Stimulated activated CD8-positive, alpha-beta memory T cell treated with anti-CD3 and anti-CD28 coated beads, Interleukin-7, amount 100 ng/mL, for 48 hours (primary cell): ENCODE data around the gene CHAD.

Experiments used
- DNase-seq, 2 donors: peaks; one replicate each; pipeline ENCODE4 v3.0.0-alpha.2; 2020; ENCODE audit warnings: low read depth in 1 of 2; ENCODE audit errors: extremely low read depth in 1 of 2

CHAD gene

DNA sequence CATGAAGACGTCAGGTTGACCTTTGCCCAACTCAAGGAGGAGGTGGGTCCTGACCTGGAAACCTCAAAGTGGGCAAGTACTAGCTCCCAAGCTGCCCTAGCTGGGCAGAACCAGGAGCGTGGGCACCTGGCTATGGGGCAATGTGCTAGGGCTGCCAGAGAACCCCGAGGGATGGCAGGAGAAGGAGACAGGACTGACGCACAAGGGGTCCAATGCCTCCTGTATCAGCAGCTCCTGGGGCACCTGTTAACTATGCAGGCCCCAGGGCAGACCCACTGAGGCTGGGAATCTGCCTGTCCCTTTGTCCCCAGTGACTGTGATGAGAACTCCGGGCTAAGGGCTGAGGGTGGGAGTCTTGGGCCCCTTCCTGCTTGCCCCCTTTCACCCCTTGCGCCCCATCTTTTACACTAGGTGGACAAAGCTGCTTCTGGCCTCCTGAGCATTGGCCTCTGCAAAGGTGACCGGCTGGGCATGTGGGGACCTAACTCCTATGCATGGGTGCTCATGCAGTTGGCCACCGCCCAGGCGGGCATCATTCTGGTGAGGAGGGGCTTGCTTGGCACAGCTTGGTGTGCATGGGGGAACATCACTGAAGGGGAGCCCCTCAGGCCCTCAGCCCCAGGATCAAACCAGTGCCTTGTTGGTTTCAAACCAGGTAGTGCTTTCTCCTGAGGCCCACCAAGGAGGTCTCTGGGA, 7.7 kb downstream of the CHAD start:
- no peak for DNase-seq

DNA sequence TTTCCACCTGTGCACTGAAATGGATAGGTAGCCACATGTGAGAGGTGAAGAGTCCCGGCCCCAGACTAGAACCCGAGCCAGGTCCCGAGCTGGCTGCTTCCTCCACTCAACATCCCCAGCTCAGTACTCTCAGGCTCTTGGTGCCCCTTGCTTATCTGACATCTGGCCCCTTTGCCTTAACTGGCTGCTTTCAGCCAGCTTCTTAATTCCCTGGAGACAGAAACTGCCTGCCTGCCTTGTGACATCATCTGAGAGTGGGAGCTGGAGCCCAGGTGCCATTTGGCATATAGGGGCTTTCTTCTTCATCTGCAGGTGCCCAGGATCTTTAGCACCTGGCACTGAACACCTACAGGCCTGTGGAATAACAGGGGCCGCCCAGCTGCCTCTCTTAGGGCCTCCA, 8.9 kb downstream of the CHAD start:
- no peak for DNase-seq

DNA sequence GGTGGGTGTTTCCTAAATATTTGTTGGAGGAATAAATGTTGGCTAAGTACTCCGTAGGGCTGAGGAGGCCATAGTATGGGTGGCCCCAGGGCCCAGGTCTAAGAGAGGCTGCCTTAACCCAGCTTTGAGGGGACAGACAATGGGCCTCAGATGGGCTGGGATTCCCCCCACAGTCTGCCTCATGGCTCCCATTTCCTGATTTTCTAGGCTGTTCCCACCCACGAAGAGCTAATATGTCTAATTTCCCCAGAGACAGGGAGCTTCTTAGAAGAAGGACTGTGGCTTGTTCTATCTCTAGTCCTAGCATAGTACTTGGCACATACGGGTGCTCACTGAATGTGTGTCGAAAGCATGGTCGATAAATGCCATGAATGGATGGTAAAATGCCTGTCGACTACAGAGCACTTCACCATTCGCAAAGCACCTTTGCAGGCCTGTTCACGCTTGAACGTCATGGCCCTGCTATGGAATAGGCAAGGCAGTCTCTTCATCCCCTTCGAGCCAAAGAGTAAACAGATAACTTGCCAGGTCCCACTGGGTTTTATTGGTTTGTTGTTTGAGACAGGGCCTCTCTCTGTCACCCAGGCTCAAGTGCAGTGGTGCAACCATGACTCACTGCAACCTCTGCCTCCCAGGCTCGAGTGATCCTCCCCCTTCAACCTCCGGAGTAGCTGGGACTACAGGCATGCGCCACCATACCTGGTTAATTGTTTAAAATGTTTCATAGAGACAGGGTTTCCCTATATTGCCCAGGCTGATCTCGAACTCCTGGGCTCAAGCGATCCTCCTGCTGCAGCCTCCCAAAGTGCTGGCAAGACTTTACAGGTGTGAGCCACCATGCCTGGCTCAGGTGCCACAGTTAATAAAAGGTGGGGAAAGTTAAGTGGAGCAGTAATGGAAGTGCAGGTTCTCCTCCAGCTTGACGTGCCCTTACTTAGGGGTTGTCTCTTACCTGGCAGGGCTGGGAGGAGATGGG, 9.7 kb downstream of the CHAD start:
- no peak for DNase-seq

DNA sequence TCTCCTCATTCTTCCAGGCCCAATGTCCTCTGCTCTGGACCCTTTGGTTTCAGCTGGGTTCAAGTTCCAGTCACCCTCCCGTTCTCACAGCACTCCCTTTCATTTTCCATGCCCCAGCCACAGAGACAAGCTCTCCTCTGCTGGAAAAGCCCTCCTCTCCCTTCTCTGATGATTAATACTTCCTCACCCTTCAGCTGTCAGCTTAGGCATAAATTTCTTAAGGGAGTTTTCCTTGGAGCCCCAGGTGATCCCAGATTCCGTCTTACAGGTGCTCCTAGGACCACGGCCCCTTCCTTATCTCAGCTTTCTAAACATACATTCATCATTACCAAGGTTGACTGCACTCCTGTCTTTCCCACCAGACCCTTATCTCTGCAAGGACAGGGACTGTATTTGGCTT, 10.4 kb downstream of the CHAD start:
- DNase-seq: no peak

DNA sequence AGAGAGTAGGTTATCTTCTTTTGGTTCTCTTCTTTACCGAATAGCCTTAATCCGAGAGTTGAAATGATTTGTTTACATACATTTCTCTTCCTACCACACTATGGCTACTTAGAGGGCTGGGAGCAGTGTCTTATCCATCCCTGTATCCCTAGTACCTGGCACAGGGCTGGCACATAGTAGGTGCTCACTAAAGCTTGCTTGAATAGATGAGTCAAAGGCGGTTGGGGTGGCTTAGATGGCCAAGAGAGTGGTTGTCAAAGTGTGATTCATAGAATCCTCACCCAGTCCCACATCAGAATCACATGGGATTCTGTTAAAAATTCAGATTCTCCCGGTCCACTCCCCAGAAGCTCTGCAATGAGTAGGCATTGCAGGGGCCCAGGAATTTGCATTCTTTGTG, 11.1 kb downstream of the CHAD start:
- DNase-seq: no peak

DNA sequence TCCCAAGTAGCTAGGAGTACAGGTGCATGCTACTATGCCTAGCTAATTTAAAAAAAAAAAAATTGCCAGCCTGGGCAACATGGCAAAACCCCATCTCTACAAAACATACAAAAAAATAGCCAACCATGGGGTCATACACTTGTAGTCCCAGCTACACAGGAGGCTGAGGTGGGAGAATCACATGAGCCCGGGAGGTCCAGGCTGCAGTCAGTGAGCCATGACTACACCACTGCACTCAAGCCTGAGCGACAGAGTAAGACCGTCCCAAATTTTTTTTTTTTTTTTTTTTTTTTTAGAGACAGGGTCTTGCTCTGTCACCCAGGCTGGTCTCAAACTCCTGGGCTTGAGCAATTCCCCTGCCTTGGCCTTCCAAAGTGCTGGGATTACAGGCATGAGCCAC, 14.8 kb downstream of the CHAD start:
- DNase-seq: no peak

DNA sequence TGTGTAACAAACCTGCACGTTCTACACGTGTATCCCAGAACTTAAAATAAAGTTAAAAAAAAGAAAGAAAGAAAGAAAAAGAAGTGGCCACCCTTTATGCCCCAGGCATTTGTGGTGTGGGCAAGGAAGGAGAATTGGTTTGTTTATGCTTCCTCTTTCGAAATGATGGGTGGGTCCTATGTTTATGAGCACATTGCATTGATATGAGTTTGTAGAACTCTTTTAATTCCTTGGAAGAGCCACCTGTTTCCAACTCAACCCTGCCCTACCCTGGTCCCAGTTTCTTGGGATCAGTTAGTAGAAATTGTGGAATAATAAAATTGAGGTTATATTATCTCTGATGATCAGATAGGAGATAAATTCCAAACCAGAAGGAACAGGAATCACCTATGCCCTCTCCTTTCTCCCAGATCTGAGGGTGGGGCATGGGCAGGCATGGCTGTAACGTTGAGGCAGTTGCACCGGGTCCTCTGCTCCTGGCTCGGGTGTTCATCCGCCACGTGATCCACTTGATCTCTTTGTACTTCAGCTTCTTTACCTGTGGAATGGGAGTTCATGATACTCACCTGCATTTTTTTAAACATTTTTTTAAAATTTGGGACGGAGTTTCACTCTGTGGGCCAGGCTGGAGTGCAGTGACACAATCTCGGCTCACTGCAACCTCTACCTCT, 15.9 kb downstream of the CHAD start:
- DNase-seq: no peak

DNA sequence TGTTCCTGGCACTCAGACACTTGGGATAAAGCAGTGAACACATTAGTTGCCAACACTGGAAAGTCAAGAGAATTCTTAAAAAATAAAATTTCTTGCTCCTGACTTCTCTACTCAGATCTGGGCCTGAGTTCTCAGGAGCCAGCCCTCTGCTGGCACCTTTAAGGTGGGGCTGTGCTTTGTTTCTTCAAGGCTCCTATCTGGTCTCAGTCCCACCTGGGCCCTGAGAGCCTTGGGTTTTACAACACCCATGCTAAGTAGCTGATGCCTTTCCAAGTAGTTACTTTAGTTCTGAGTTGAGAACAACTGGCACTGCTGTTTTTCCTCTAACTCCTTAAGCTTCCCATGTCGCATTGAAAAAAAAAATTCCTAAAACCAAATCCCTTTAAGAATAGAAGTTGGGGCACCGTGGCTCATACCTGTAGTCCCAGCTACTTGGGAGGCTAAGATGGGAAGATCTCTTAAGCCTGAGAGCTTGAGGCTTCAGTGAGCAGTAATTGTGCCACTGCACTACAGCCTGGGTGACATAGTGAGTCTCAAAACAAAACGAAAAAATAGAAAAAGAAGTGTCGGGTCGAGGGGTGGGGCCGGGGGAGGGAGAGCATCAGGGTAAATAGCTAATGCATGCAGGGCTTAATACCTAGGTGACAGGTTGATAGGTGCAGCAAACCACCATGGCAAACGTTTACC, 16.6 kb downstream of the CHAD start:
- DNase-seq: no peak

DNA sequence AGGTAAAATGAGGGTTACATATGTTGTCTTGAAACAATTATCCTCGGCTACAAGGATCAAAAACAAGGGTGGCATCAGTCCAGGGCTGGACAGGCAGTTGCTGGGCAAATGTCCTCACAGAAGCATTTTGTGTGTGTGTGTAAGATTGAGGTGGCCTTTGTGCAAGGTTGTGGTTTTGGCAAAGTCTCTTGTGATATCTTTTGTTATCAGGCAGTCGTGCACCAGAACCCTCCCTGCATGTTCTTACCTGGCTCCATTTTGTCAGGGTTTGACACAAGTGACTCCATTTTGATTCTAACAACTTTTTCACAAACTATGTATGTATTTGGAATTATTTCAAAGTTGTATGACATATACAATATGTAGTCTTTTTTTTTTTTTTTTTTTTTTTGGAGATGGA, 20.0 kb downstream of the CHAD start:
- no peak for DNase-seq

DNA sequence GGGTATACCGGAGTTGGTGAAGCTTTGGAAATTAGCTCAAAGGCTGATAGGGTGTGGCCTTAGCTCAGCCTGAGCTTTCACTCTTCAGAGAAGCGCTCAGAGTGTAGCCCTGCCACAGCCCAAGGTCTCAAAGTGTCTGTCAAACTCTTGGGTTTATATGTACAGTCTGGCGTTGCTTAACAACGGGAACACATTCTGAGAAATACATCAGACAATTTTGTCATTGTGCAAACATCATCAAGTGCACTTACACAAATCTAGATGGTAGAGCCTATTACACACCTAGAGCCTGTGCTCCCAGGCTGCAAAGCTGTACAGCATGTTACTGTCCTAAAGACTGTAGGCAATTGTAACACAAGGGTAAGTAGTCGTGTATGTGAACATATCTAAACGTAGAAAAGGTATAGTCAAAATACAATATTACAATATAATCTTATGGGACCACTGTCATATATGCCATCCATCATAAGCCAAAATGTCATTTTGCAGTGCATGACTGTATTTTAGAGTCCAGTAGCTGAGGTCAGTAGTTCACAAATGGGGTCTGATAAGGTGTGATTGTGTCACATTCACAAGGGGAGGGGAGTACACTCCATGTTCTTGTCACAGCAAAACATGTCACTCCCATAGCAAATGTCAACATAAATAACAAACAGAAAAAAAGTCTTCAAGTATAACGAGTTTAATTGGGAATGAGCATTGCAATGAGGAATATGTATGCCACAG, 20.6 kb downstream of the CHAD start:
- DNase-seq: no peak

DNA sequence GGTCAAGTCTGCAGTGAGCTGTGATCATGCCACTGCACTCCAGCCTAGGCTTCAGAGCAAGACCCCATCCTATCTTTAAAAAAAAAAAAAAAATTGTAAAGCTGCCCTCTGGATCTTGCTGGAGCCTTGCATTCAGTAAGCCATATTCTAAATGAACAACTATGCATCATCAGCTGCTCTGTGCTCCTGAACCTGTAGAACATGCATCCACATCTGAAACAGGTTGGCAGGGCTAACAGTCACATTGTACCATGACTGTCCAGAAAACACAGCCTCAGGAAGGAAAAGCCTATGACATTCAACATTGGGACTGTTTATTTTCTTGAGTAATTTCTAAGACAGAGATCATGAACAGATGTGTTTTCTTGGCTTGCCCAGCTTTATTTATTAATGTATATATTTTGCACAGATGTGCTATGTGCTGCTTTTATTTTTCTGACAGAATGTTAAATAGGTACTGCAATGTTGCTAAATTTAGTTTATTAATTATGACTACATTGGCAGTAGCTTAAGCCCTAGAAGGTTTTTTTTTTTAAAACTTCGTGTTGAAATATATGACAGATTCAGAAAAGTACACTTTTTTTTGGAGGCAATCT, 22.9 kb downstream of the CHAD start:
- DNase-seq: no peak

DNA sequence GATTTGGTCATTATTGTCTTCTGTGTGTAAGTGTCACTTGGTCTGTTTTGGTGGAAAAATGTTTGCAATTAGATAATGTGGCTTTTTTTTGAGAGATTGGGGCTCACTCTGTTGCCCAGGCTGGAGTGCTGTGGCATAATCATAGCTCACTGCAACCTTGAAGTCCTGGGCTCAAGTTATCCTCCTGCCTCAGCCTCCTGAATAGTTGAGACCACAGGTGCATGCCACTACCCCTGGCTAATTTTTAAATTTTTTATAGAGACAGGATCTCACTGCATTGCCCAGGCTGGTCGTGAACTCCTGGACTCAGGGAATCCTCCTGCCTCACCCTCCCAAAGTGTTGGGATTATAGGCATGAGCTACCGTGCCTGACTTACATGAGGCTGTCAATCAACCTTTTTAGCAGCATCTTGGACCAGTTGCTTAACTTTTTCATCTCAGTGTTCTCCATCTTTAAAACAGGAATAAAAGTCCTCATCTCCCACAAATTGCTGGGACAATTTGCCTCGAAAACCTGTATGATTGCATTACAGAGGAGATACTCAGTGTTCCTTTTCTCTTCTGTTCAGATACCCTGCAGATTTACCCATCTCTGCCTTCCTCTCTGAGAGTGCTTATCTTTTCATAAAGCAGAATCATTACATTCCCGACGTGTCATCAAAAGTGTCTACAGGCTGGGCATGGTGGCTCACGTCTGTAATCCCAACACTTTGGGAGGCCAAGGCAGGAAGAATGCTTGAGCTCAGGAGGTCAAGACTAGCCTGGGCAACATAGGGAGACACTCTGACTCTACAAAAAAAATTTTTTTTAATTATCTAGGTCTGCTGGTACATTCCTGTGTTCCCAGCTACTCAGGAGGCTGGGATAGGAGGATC, 23.6 kb downstream of the CHAD start:
- no peak for DNase-seq

DNA sequence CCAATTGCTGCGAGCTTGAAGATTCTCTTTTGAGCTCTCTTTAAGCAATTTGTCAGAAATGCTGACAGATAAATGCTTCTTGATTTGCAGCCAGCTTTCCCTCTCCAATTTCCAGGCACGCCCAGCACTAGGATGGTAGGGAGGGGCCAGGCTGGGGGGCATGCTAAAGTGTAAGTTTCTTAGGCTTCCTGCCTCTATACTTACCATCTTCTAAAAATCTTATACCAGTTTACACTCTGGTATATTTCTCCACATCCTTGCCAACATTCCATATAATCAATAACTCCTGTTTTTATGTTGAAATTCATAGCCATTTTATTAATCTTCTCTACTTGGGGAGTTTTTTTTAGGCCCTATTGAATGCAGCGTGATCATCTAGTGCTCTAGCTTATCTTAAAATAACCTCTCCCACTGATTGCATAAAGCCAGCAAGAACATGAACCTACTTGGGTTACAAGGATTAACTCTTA, 25.1 kb downstream of the CHAD start:
- DNase-seq: no peak

DNA sequence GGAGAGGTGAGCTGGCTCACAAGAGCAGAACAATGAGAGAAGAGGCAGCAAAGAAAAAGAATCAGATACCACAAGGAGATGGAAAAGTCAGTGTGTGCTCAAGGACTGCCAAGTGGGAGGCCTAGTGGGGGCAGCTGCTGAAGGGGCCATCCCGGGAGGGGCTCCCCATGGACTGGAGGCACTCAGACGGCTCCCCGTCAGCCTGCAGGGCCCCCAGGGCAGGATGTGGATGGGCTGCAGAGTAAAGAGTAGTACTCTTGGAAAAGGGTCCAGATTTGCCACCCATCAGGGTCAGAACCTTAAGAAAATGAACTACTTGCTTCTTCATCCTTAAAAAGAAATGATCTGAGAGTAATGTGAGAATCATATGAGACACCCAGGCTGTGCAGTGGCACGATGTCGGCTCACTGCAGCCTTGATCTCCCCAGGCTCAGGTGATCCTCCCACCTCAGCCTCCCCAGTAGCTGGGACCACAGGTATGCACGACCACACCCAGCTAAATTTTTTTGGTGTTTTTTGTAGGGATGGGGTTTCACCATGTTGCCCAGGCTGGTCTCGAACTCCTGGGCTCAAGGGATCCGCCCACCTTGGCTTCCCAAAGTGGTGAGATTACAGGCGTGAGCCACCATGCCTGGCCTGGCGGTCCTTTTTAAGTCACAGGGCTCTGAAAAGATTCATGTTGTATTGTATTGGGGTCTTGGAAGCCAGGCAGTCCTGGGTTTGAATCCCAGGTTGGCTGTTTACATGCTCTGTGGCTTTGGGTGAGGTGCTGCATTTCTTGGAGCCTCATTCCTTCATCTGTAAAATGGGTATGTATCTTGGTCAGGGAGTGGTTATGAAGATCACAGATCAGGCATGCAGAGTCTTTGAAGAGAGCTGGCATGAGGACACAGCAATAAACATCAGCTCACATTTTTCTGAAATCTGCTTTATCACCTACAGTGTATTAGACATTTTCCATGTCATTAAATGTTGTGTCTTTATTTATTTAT, 27.5 kb downstream of the CHAD start:
- DNase-seq: no peak

DNA sequence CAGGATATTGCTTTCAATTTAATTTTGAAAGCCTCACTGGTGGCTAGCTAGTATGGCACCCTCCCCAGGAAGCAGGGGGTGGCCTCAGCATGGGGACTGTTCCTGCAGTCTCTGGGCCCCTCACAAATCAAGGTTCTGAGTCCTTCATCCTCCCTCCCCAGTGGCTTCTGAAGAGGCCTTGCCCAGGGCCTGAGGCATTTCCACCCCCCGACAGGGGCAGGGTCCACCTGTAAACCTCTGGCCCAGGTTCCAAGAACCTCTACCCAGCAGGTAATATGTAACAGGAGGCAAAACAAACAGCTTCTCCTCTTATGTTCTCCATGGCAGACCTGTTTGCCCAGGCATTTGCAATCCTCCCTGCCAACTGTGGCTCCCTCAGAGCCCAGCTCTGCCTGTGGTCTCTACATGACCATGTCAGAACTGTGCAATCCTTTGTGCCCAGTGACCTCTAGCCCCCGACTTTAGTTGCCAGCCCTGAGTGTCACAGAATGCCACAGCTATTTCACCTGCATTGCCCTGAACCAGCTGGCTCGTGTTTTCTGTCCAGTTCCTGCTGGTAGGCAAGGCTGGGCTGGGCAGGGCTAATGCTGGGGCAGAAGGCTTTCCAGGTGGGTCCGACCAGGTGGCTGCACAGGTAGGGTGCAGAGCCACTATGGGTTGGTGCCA, 28.4 kb downstream of the CHAD start:
- DNase-seq: no peak

DNA sequence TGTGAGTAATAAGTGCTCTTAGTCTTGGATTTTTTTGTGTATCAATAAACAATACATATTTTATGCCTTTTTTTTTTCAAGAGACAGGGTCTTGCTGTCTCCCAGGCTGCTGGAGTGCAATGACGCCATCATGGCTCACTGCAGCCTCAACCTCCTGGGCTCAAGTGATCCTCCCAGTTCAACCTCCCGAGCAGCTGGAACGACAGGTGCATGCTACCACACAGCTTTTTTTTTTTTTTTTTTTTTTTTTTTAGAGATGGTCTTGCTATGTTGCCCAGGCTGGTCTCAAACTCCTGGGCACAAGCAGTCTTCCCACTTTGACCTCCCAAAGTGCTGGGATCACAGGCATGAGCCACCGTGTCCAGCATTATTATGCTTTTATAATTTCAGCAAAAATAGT, 29.7 kb downstream of the CHAD start:
- DNase-seq: no peak

DNA sequence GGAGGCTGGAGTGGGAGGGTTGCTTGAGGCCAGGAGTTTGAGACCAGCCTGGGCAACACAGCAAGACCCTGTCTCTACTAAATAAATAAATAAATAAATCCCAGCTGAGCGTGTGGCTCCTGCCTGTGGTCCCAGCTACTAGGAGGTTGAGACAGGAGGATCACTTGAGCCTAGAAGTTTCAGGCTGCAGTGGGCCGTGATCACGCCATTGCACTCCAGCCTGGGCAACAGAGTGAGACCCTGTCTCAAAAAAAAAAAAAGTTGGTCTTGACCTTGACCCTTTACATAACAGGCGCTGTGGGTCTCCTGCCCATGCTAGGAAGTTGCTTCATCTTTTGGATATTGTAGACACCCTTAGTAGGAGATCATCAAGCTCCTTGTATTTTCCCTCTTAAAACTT, 31.3 kb downstream of the CHAD start:
- DNase-seq: no peak
